GM12878 (cell line): ENCODE measurements around the gene SPIRE2. TPM values are rescaled to one million over a fixed set of nuclear protein-coding genes. Genes with fewer than 3 reads are reported as not detected.

Experiments
- ATAC-seq: fragments of 200-7000 bp; cut with Tn5 transposase; 3 replicates; pipeline ENCODE4 v1.9.1; 2020; ENCODE audit warnings: mild to moderate bottlenecking, moderate library complexity
- BruUV-seq: library from RNA; stranded (reverse); fragments of 400-500 nt; replicated peaks from 2 replicates; lab custom pipeline; 2021; lab: Mats Ljungman, UMichigan
- CTCF ChIA-PET: fragments of 300-600 bp; sonication (Branson Sonifier 250); formaldehyde crosslinking; extraction: SDS; loops from one replicate; lab custom pipeline; 2021; ENCODE audit warnings: inconsistent platforms; lab: Yijun Ruan, JAX
- POLR2A ChIA-PET: fragments of 350-600 bp; formaldehyde crosslinking; extraction: SDS; loops from one replicate; lab custom pipeline; 2021; ENCODE audit warnings: inconsistent platforms; lab: Charles Lee
- RAD21 ChIA-PET: fragments of 300-600 bp; sonication (Branson Sonifier 250); formaldehyde crosslinking; loops from one replicate; lab custom pipeline; 2023; ENCODE audit warnings: antibody characterized with exemption; ENCODE audit not compliant: unreplicated experiment; lab: Charles Lee
- SMC1A ChIA-PET: fragments of 300-600 bp; sonication (Branson Sonifier 250); formaldehyde crosslinking; loops from one replicate; lab custom pipeline; 2023; ENCODE audit not compliant: unreplicated experiment, uncharacterized antibody; lab: Charles Lee
- DNase-seq: peaks from one replicate; pipeline ENCODE4 v3.0.0-alpha.2; 2011; ENCODE audit warnings: low read depth, low spot score
- FAIRE-seq: peaks from 3 replicates; lab custom pipeline; 2011; peaks lifted over from hg19 to GRCh38; lab: Jason Lieb, UNC
- H2AFZ ChIP-seq: 2 replicates; pipeline ENCODE4 v1.6.0; 2011; ENCODE audit warnings: low read depth, low read length, control low read depth; ENCODE audit not compliant: control insufficient read depth
- H3K27ac ChIP-seq: 2 replicates; pipeline ENCODE4 v1.5.1; 2011; ENCODE audit warnings: control low read depth; ENCODE audit not compliant: control insufficient read depth, insufficient read depth
- H3K27me3 ChIP-seq, 2 experiments: replicated peaks in 1 of 2; 2 replicates each; pipeline versions ENCODE4 v1.6.0 to v1.6.1; 2011; ENCODE audit warnings: low read length in 1 of 2; ENCODE audit not compliant: control insufficient read depth in 2 of 2, insufficient read depth in 2 of 2
- H3K36me3 ChIP-seq, 2 experiments: 2 replicates each; pipeline ENCODE4 v1.5.1; 2011; ENCODE audit warnings: low read length in 1 of 2; ENCODE audit not compliant: control insufficient read depth in 2 of 2, insufficient read depth in 2 of 2
- H3K4me1 ChIP-seq: 2 replicates; pipeline ENCODE4 v1.6.1; 2011; ENCODE audit warnings: mild to moderate bottlenecking, low read length, moderate library complexity, mixed read lengths; ENCODE audit not compliant: control insufficient read depth, insufficient read depth
- H3K4me2 ChIP-seq: 2 replicates; pipeline ENCODE4 v1.6.0; 2011; ENCODE audit warnings: control low read depth; ENCODE audit not compliant: control insufficient read depth, insufficient read depth
- H3K4me3 ChIP-seq: fragments of 200-600 bp; sonication (generic); 2 replicates; pipeline ENCODE4 v1.5.1; 2016
- H3K79me2 ChIP-seq: 2 replicates; pipeline ENCODE4 v1.6.0; 2011; ENCODE audit warnings: low read length; ENCODE audit not compliant: control insufficient read depth, insufficient read depth
- H3K9ac ChIP-seq: 2 replicates; pipeline ENCODE4 v1.8.0; 2011; ENCODE audit warnings: low read length, control low read depth, mixed read lengths; ENCODE audit not compliant: control insufficient read depth, insufficient read depth
- H3K9me3 ChIP-seq: replicated peaks from 3 replicates; pipeline ENCODE4 v1.5.1; 2011; ENCODE audit warnings: mild to moderate bottlenecking, low read length; ENCODE audit not compliant: control insufficient read depth, insufficient read depth
- H4K20me1 ChIP-seq: 2 replicates; pipeline ENCODE4 v1.6.0; 2011; ENCODE audit not compliant: control insufficient read depth, insufficient read depth
- BCL11A ChIP-seq: IDR thresholded peaks from 2 replicates; pipeline ENCODE4 v1.6.1; 2011; ENCODE audit warnings: low read depth, low read length
- BHLHE40 ChIP-seq, 2 experiments: fragments of 450-650 bp in 1 of 2; IDR thresholded peaks; 2 replicates each; pipeline ENCODE4 v1.6.1; 2011 to 2017; ENCODE audit warnings: low read depth in 2 of 2, borderline replicate concordance in 1 of 2, improper control_type of control experiment in 1 of 2, low read length in 1 of 2, mild to moderate bottlenecking in 1 of 2
- CTCF ChIP-seq, 3 experiments: IDR thresholded peaks in 2 of 3; conservative IDR thresholded peaks in 1 of 3; 2 replicates each; pipeline ENCODE4 v1.5.1; 2011; ENCODE audit warnings: low read depth in 3 of 3, low read length in 3 of 3, mild to moderate bottlenecking in 3 of 3, control low read depth in 2 of 3, moderate library complexity in 2 of 3, inconsistent platforms in 1 of 3, mixed read lengths in 1 of 3; ENCODE audit not compliant: control insufficient read depth in 2 of 3, insufficient read depth in 1 of 3; ENCODE audit errors: extremely low read depth in 1 of 3
- EGR1 ChIP-seq, 2 experiments: IDR thresholded peaks; 1 replicate in 1 of 2; 2 replicates in 1 of 2; pipeline ENCODE4 v1.6.1; 2011 to 2012; ENCODE audit warnings: low read depth in 2 of 2, low read length in 2 of 2, borderline replicate concordance in 1 of 2, mild to moderate bottlenecking in 1 of 2, moderate library complexity in 1 of 2
- EZH2 ChIP-seq: IDR thresholded peaks from 2 replicates; pipeline ENCODE4 v1.6.1; 2012; ENCODE audit warnings: low read depth, mild to moderate bottlenecking, control low read depth, inconsistent platforms, low read length, borderline replicate concordance; ENCODE audit not compliant: control insufficient read depth
- HDAC2 ChIP-seq: fragments of 200-600 bp; sonication (generic); IDR thresholded peaks from 2 replicates; pipeline ENCODE4 v1.6.1; 2017
- IKZF1 ChIP-seq: fragments of 450-650 bp; conservative IDR thresholded peaks from 2 replicates; pipeline ENCODE4 v1.6.1; 2017; ENCODE audit warnings: antibody characterized with exemption, mild to moderate bottlenecking
- IRF4 ChIP-seq: IDR thresholded peaks from 2 replicates; pipeline ENCODE4 v1.6.1; 2011; ENCODE audit warnings: low read depth, low read length
- NRF1 ChIP-seq: conservative IDR thresholded peaks from 2 replicates; pipeline ENCODE4 v1.6.1; 2011; ENCODE audit warnings: mild to moderate bottlenecking, low read depth, low read length, improper control_type of control experiment
- RAD21 ChIP-seq: IDR thresholded peaks from 2 replicates; pipeline ENCODE4 v1.6.1; 2011; ENCODE audit warnings: mild to moderate bottlenecking, low read depth, low read length, moderate library complexity; ENCODE audit not compliant: insufficient read depth
- SMAD5 ChIP-seq: IDR thresholded peaks from 2 replicates; pipeline ENCODE4 v1.6.1; 2016; ENCODE audit warnings: antibody characterized with exemption, low read depth
- SP1 ChIP-seq: IDR thresholded peaks from one replicate; pipeline ENCODE4 v1.6.1; 2011; ENCODE audit warnings: low read depth, low read length
- STAT3 ChIP-seq: IDR thresholded peaks from 2 replicates; pipeline ENCODE4 v1.6.1; 2011; ENCODE audit warnings: low read depth, low read length, improper control_type of control experiment
- TCF7 ChIP-seq: IDR thresholded peaks from 2 replicates; pipeline ENCODE4 v1.6.1; 2014; ENCODE audit warnings: antibody characterized with exemption, borderline replicate concordance
- WGBS: methylation state at CpG from one replicate; pipeline ENCODE4 v1.1.6; 2016; ENCODE audit warnings: low lambda C conversion rate; ENCODE audit not compliant: insufficient replicate concordance, insufficient coverage; ENCODE audit errors: missing lambda C conversion rate; 5-methylcytosine and 5-hydroxymethylcytosine counted together
- in situ Hi-C: fragments of 300-500 bp; cut with MboI; formaldehyde crosslinking; loops from 9 replicates; pipeline ENCODE4 v1.14.3; 2018; ENCODE audit warnings: mixed read lengths
- intact Hi-C: fragments of 100-400 bp; cut with micrococcal nuclease; formaldehyde crosslinking; loops from one replicate; pipeline ENCODE4 v1.14.2; 2022; ENCODE audit not compliant: unreplicated experiment
- polyA plus RNA-seq, 11 experiments: library from polyadenylated mRNA; depleted of rRNA in 4 of 11; unstranded in 6 of 11; stranded (reverse) in 5 of 11; fragments of >200 nt; fragmentation: Nextera tagmentation in 4 of 11; fragmentation: Illumina TruSeq in 1 of 11; extraction: Ambion mirVana in 4 of 11; extraction: Trizol in 1 of 11; gene quantifications; 1 replicate in 1 of 11; 2 replicates in 10 of 11; pipeline versions ENCODE4 v1.2.1 to v1.2.3, GENCODE V29; 2011 to 2016; ENCODE audit warnings: inconsistent platforms in 2 of 11, missing spikeins in 2 of 11, low read depth in 1 of 11
- total RNA-seq, 4 experiments: library from RNA; depleted of rRNA in 3 of 4; stranded (reverse); fragments of >200 nt in 3 of 4; fragmentation: Illumina TruSeq in 1 of 4; extraction: Trizol in 1 of 4; gene quantifications; 2 replicates each; pipeline versions ENCODE4 v1.2.1 to v1.2.3, GENCODE V29; 2013 to 2021
- TF ChIP-seq, protein P1 (sequence below): IDR thresholded peaks from 2 replicates; pipeline ENCODE4 v1.6.1; 2011; ENCODE audit warnings: borderline replicate concordance, low read depth, mild to moderate bottlenecking, moderate library complexity, low read length; ENCODE audit not compliant: insufficient read depth, poor library complexity, severe bottlenecking
- TF ChIP-seq, protein P2 (sequence below): IDR thresholded peaks from 2 replicates; pipeline ENCODE4 v1.6.1; 2011; ENCODE audit warnings: low read depth, low read length, improper control_type of control experiment, borderline replicate concordance

Gene SPIRE2
- total and polyA plus RNA-seq, 10 of the 15 experiments (the other 5 are each of a cell fraction or from before 2014, with no cell fraction given): 0.03 to 0.64 (median 0.27) TPM; not detected in 1

- DNase-seq (no peak), FAIRE-seq (peak; percentile 38), ATAC-seq (peak; percentile 53)
- peaks cover 11% of the 10 kb centered on the region for H3K4me1 ChIP-seq
- in situ Hi-C loops: no loop called here
- H3K79me2 ChIP-seq: no peaks in the 10 kb centered on the region
- ChIA-PET CTCF (interaction anchor here (0.7 to 3.1 kb wide), 6 partner anchors 9 to 1968 kb away, joined by 3 to 15 read pairs (median 4); no protein-coding TSS in a partner anchor), RAD21 (interaction anchor here (1.0 to 1.1 kb wide), 2 partner anchors 44 to 55 kb away, joined by 3 to 5 read pairs; no protein-coding TSS in a partner anchor), SMC1A (interaction anchor here (1.0 kb wide), 1 partner anchor 102 kb away, joined by 3 read pairs; no protein-coding TSS in a partner anchor), POLR2A (interaction anchor here (1.3 kb wide), 2 partner anchors 45 to 53 kb away, joined by 3 to 4 read pairs; partner anchors contain the start of gene TCF25)
- peak within 1 kb of the TSS; percentile 26; the same call in 1 of the 2 replicates for H3K9ac ChIP-seq
- peak within 1 kb of the TSS; percentile 21 for H2AFZ ChIP-seq
- peak within 1 kb of the TSS; percentile 62 for H3K4me3 ChIP-seq
- H3K9me3 ChIP-seq: no peaks in the 10 kb centered on the region
- H4K20me1 ChIP-seq: no peaks in the 10 kb centered on the region
- H3K27ac ChIP-seq: peak within 1 kb of the TSS; percentile 2
- no TSS peak for BruUV-seq
- intact Hi-C loops: loop anchor here (10.0 kb wide), 1 partner anchor 214 kb away; the partner anchor contains the start of gene SPATA2L
- WGBS: 7% methylated on average over 23 of the region's 23 CpGs
- TF ChIP-seq TCF7 (no peak), IKZF1 (no peak), BHLHE40 (IDR thresholded peaks at IDR 0.05; ENCODE audit: borderline replicate concordance in 1 of 2, low read depth in 2 of 2, low read length in 1 of 2) (peak in 1 of 2 experiments; percentile 39; a peak in 1 of 4 replicates), EZH2 (no peak), BCL11A (no peak), RAD21 (0 out of 2 replicates have a peak, but pooled peaks have one; percentile 9), CTCF (IDR thresholded peaks at IDR 0.05 in 2 of 3, conservative IDR thresholded peaks at IDR 0.05 in 1 of 3; ENCODE audit: control insufficient read depth in 2 of 3, extremely low read depth in 1 of 3, insufficient read depth in 1 of 3, low read depth in 3 of 3, low read length in 3 of 3) (peak; percentile 25 to 62 (median 50)), HDAC2 (no peak), IRF4 (no peak), SP1 (no peak), SMAD5 (no peak), STAT3 (no peak), NRF1 (no peak), EGR1 (IDR thresholded peaks at IDR 0.05; ENCODE audit: borderline replicate concordance in 1 of 2, low read depth in 2 of 2, low read length in 2 of 2) (peak in 1 of 2 experiments; percentile 54; a peak in 1 of 3 replicates)
- TF ChIP-seq, protein P1, sequence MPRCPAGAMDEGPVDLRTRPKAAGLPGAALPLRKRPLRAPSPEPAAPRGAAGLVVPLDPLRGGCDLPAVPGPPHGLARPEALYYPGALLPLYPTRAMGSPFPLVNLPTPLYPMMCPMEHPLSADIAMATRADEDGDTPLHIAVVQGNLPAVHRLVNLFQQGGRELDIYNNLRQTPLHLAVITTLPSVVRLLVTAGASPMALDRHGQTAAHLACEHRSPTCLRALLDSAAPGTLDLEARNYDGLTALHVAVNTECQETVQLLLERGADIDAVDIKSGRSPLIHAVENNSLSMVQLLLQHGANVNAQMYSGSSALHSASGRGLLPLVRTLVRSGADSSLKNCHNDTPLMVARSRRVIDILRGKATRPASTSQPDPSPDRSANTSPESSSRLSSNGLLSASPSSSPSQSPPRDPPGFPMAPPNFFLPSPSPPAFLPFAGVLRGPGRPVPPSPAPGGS: peak; percentile 24
- TF ChIP-seq, protein P2, sequence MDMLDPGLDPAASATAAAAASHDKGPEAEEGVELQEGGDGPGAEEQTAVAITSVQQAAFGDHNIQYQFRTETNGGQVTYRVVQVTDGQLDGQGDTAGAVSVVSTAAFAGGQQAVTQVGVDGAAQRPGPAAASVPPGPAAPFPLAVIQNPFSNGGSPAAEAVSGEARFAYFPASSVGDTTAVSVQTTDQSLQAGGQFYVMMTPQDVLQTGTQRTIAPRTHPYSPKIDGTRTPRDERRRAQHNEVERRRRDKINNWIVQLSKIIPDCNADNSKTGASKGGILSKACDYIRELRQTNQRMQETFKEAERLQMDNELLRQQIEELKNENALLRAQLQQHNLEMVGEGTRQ: no peak
- peaks cover 6 to 13% of the 10 kb centered on the region in 2 experiments for H3K27me3 ChIP-seq
- H3K36me3 ChIP-seq: no peaks in the 10 kb centered on the region
- H3K4me2 ChIP-seq: peak within 1 kb of the TSS; percentile 91
These were observed 90.4 kb downstream of the SPIRE2 start, which contains the start of gene MC1R for GRCh38 chr16:89918453-89919347. TSS of gene MC1R (plus strand) at chr16:89918862. CDS start at chr16:89919259, 397 bp downstream.
